GM12878 (cell line): ENCODE data around the gene ZYX.

ENCODE experiments used
- ASH2L ChIP-seq: fragments of 300-600, 200-600 bp; sonication (generic); IDR thresholded peaks from 2 replicates; pipeline ENCODE4 v1.6.1; 2017; ENCODE audit warnings: low read depth, mild to moderate bottlenecking, borderline replicate concordance
- ATF7 ChIP-seq: fragments of 450-650 bp; IDR thresholded peaks from 2 replicates; pipeline ENCODE4 v1.6.1; 2016; ENCODE audit warnings: low read depth, mild to moderate bottlenecking
- CREM ChIP-seq: IDR thresholded peaks from 2 replicates; pipeline ENCODE4 v1.6.1; 2014; ENCODE audit warnings: antibody characterized with exemption, low read depth
- CTCF ChIP-seq, 3 experiments: IDR thresholded peaks in 2 of 3; conservative IDR thresholded peaks in 1 of 3; 2 replicates each; pipeline ENCODE4 v1.5.1; 2011; ENCODE audit warnings: low read depth in 3 of 3, low read length in 3 of 3, mild to moderate bottlenecking in 3 of 3, control low read depth in 2 of 3, moderate library complexity in 2 of 3, inconsistent platforms in 1 of 3, mixed read lengths in 1 of 3; ENCODE audit not compliant: control insufficient read depth in 2 of 3, insufficient read depth in 1 of 3; ENCODE audit errors: extremely low read depth in 1 of 3
- EZH2 ChIP-seq: IDR thresholded peaks from 2 replicates; pipeline ENCODE4 v1.6.1; 2012; ENCODE audit warnings: low read depth, mild to moderate bottlenecking, control low read depth, inconsistent platforms, low read length, borderline replicate concordance; ENCODE audit not compliant: control insufficient read depth
- IKZF1 ChIP-seq: fragments of 450-650 bp; conservative IDR thresholded peaks from 2 replicates; pipeline ENCODE4 v1.6.1; 2017; ENCODE audit warnings: antibody characterized with exemption, mild to moderate bottlenecking
- MLLT1 ChIP-seq: fragments of 450-650 bp; IDR thresholded peaks from 2 replicates; pipeline ENCODE4 v1.6.1; 2016; ENCODE audit warnings: mild to moderate bottlenecking
- MXI1 ChIP-seq: fragments of 150-350 bp; IDR thresholded peaks from 2 replicates; pipeline ENCODE4 v1.6.1; 2011; ENCODE audit warnings: low read depth, mild to moderate bottlenecking, inconsistent platforms, low read length, improper control_type of control experiment
- NFYB ChIP-seq: IDR thresholded peaks from 2 replicates; pipeline ENCODE4 v1.6.1; 2011; ENCODE audit warnings: low read depth, mild to moderate bottlenecking, low read length, improper control_type of control experiment, moderate library complexity; ENCODE audit not compliant: insufficient read depth
- POLR2A ChIP-seq: IDR thresholded peaks from 2 replicates; pipeline ENCODE4 v1.6.1; 2011; ENCODE audit warnings: low read depth, mild to moderate bottlenecking, low read length
- POLR2AphosphoS5 ChIP-seq: IDR thresholded peaks from 2 replicates; pipeline ENCODE4 v1.6.1; 2011; ENCODE audit warnings: mild to moderate bottlenecking, low read length, inconsistent platforms
- REST ChIP-seq: IDR thresholded peaks from 2 replicates; pipeline ENCODE4 v1.6.1; 2012; ENCODE audit warnings: mild to moderate bottlenecking, low read depth, low read length
- ZBTB33 ChIP-seq: fragments of 450-650 bp; IDR thresholded peaks from 2 replicates; pipeline ENCODE4 v1.6.1; 2017; ENCODE audit warnings: mild to moderate bottlenecking

GRCh38 chr7:143347950-143348349, 33.2 kb upstream of the ZYX start:
- TF ChIP-seq NFYB: no peak
- no peak for TF ChIP-seq EZH2
- no peak for TF ChIP-seq ATF7
- no peak for TF ChIP-seq POLR2AphosphoS5
- TF ChIP-seq ASH2L: no peak
- TF ChIP-seq CTCF (IDR thresholded peaks at IDR 0.05 in 2 of 3, conservative IDR thresholded peaks at IDR 0.05 in 1 of 3; ENCODE audit: control insufficient read depth in 2 of 3, extremely low read depth in 1 of 3, insufficient read depth in 1 of 3, low read depth in 3 of 3, low read length in 3 of 3): no peak
- TF ChIP-seq MLLT1: no peak
- TF ChIP-seq MXI1: no peak
- no peak for TF ChIP-seq REST
- no peak for TF ChIP-seq CREM
- TF ChIP-seq IKZF1: no peak
- TF ChIP-seq ZBTB33: no peak
- TF ChIP-seq POLR2A: no peak
